ENCODE results near the gene RASSF8.
A peak's percentile ranks its signal among the peaks of the same experiment; 100 is the strongest.
"Not testable (repeated sequence)": the region's sequence is repeated elsewhere in the genome, so short reads cannot be mapped to it uniquely, and the experiment has no call there.

Gene RASSF8

GRCh38 chr12:26057271-26057670, 98.8 kb downstream of the RASSF8 start:
- DNase-seq (ENCODE audit: low read depth, low spot score): not testable (repeated sequence)

GRCh38 chr12:26058308-26058707, 99.8 kb downstream of the RASSF8 start:
- DNase-seq (ENCODE audit: low read depth, low spot score): no peak

GRCh38 chr12:26058818-26059217, 100.3 kb downstream of the RASSF8 start:
- no peak for DNase-seq (ENCODE audit: low read depth, low spot score)

GRCh38 chr12:26062006-26062405, 103.5 kb downstream of the RASSF8 start:
- no peak for DNase-seq (ENCODE audit: low read depth, low spot score)

GRCh38 chr12:26062566-26062965, 104.1 kb downstream of the RASSF8 start:
- no peak for DNase-seq (ENCODE audit: low read depth, low spot score)

GRCh38 chr12:26065451-26065850, 107.0 kb downstream of the RASSF8 start:
- no peak for DNase-seq (ENCODE audit: low read depth, low spot score)

GRCh38 chr12:26068503-26068902, 110.0 kb downstream of the RASSF8 start:
- no peak for DNase-seq (ENCODE audit: low read depth, low spot score)

- DNase-seq (ENCODE audit: low read depth, low spot score): no peak
Measured at GRCh38 chr12:26069796-26070195, 111.3 kb downstream of the RASSF8 start.

- DNase-seq (ENCODE audit: low read depth, low spot score): no peak
Measured at GRCh38 chr12:26077915-26078702, 119.6 kb downstream of the RASSF8 start.

- DNase-seq (ENCODE audit: low read depth, low spot score): no peak
Measured at GRCh38 chr12:26080911-26081310, 122.4 kb downstream of the RASSF8 start.

- DNase-seq (ENCODE audit: low read depth, low spot score): no peak
Measured at GRCh38 chr12:26086936-26087335, 128.5 kb downstream of the RASSF8 start.

GRCh38 chr12:26088998-26089397, 130.5 kb downstream of the RASSF8 start:
- DNase-seq (ENCODE audit: low read depth, low spot score): no peak

- DNase-seq (ENCODE audit: low read depth, low spot score): no peak
Measured at GRCh38 chr12:26090836-26091510, 132.5 kb downstream of the RASSF8 start.

- no peak for DNase-seq (ENCODE audit: low read depth, low spot score)
Measured at GRCh38 chr12:26091822-26092221, 133.3 kb downstream of the RASSF8 start.

GRCh38 chr12:26092346-26093105, 134.0 kb downstream of the RASSF8 start:
- DNase-seq (ENCODE audit: low read depth, low spot score): no peak

- no peak for DNase-seq (ENCODE audit: low read depth, low spot score)
Measured at GRCh38 chr12:26095186-26095585, 136.7 kb downstream of the RASSF8 start.

GRCh38 chr12:26096036-26096435, 137.6 kb downstream of the RASSF8 start:
- DNase-seq (ENCODE audit: low read depth, low spot score): no peak

- DNase-seq (ENCODE audit: low read depth, low spot score): peak; percentile 18
Measured at GRCh38 chr12:26097046-26097878, 138.8 kb downstream of the RASSF8 start.

GRCh38 chr12:26100666-26101349, 142.3 kb downstream of the RASSF8 start:
- DNase-seq (ENCODE audit: low read depth, low spot score): no peak

- no peak for DNase-seq (ENCODE audit: low read depth, low spot score)
Measured at GRCh38 chr12:26101350-26101734, 142.9 kb downstream of the RASSF8 start.

GRCh38 chr12:26101763-26102162, 143.3 kb downstream of the RASSF8 start:
- DNase-seq (ENCODE audit: low read depth, low spot score): no peak
